ENCODE results near the gene CIRBP. TPM values are rescaled to one million over a fixed set of nuclear protein-coding genes. Genes with fewer than 3 reads are reported as not detected.
"Not testable (repeated sequence)": the region's sequence is repeated elsewhere in the genome, so short reads cannot be mapped to it uniquely, and the experiment has no call there.

Gene CIRBP
- total RNA-seq, 4 donors from 2014 or later, result 389 to 640 (median 576) TPM

DNA sequence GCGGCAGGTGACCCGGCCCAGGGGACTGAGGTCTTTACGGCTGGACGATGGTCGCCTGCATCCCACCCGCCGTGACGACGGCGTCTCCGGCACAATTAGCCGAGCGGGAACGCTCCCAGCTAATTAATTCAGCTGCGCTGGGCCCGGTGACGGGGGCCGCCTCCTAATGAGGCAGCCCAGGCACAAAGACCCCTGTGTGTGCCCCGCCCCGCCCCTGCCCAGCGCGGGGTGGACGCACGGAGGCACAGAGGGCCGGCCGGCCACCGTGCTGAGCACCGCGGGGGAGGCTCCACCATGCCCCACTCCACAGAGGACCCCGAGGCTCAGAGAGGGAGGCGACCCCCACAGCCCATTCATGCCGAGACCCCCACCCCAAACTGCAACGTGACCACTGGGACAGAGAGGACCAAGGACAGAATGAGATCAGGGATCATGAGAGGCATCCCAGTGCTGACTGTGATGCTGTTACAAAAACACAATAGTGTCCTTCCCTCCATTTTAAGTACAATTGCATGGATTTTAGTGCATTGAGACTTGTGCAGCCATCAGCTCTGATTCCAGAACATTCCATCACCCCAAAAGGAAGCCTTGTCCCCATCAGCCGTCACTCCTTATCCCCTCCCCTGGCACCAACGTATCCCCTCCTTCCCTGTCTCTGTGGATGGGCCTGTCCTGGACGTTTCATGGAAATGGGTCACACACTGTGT lies 33.6 kb downstream of the CIRBP start:
- H3K9me3 ChIP-seq, result no peaks in the 10 kb centered on the region
- peaks cover 0 to 7% (median 0%) of the 10 kb centered on the region in 4 donors for H3K4me1 ChIP-seq
- no peaks in the 10 kb centered on the region for H3K27me3 ChIP-seq
- 45 to 53% methylated on average over 24 to 32 of the region's 36 CpGs for WGBS, 2 donors
- peak overlapping the region in 1 of 4 donors; percentile 67 for H3K27ac ChIP-seq
- TF ChIP-seq POLR2A (IDR thresholded peaks at IDR 0.05) (no peak), EP300 (IDR thresholded peaks at IDR 0.05) (no peak)
- TF ChIP-seq, protein P1, sequence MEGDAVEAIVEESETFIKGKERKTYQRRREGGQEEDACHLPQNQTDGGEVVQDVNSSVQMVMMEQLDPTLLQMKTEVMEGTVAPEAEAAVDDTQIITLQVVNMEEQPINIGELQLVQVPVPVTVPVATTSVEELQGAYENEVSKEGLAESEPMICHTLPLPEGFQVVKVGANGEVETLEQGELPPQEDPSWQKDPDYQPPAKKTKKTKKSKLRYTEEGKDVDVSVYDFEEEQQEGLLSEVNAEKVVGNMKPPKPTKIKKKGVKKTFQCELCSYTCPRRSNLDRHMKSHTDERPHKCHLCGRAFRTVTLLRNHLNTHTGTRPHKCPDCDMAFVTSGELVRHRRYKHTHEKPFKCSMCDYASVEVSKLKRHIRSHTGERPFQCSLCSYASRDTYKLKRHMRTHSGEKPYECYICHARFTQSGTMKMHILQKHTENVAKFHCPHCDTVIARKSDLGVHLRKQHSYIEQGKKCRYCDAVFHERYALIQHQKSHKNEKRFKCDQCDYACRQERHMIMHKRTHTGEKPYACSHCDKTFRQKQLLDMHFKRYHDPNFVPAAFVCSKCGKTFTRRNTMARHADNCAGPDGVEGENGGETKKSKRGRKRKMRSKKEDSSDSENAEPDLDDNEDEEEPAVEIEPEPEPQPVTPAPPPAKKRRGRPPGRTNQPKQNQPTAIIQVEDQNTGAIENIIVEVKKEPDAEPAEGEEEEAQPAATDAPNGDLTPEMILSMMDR (IDR thresholded peaks at IDR 0.05), result no peak
- H3K4me3 ChIP-seq, result peak overlapping the region in 1 of 4 donors; percentile 30
- H3K36me3 ChIP-seq, result no peaks in the 10 kb centered on the region
- no peak for DNase-seq (ENCODE audit: low spot score in 2 of 2)

DNA sequence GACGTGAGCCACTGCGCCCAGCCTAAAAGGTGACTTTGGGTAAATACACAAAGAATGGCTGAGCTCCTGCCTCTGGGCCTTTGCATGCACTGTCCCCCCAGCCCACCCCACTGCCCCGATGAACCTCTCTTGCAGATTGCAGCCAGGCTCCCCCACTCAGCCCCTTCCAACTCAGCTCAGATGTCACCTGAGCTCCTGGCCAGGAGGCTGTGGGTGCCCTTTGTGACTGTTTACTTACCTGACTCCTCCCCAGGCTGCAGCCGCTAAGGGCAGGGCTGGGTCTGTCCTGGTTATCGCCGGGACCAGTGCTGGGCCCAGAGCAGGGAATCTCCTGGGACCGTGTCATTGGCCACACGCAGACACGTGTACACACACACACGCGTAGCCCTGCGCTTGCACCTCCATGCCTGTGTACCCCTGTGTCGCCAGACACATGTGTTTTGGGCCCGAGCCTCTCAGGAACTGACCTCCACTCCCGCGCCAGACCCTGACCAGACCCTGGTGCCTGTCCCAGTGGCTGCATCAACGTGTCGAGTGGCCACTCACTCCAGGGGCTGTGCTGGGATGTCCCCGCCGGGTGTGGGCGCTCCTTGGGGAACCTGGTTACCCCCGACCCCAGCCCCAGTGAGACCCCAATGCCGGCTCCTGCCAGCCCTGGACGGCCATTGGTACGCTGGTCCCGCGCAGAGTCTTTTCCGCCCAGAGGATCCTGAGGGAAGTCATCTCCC lies 35.2 kb downstream of the CIRBP start:
- Histone ChIP-seq H3K27me3 (peaks cover 0 to 10% of the 10 kb centered on the region in 2 donors), H3K4me1 (peaks cover 0 to 7% (median 0%) of the 10 kb centered on the region in 4 donors), H3K27ac (no peak overlapping the region), H3K9me3 (no peaks in the 10 kb centered on the region), H3K36me3 (no peaks in the 10 kb centered on the region), H3K4me3 (no peak overlapping the region)
- DNase-seq (ENCODE audit: low spot score in 2 of 2), result no peak
- TF ChIP-seq, protein P1 (IDR thresholded peaks at IDR 0.05), result no peak
- TF ChIP-seq EP300 (IDR thresholded peaks at IDR 0.05) (no peak), POLR2A (IDR thresholded peaks at IDR 0.05) (no peak)
- 88 to 93% methylated on average over 18 to 19 of the region's 28 CpGs for WGBS, 2 donors

DNA sequence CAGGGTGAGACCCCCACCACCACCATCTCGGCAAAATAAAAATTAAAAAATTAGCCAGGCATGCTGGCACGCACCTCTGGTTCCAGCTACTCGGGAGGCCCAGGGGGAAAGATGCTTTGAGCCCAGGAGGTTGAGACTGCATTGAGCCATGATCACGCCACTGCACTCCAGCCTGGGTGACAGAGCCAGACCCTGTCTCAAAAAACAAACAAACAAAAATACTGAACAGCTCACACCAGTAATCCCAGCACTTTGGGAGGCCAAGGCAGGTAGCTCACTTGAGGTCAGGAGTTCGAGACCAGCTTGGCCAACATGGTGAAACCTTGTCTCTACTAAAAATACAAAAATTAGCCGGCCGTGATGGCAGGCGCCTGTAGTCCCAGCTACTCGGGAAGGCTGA lies 36.2 kb downstream of the CIRBP start:
- H3K27ac ChIP-seq; H3K4me3 ChIP-seq; H3K4me1 ChIP-seq; DNase-seq (ENCODE audit: low spot score in 2 of 2); H3K36me3 ChIP-seq; H3K9me3 ChIP-seq: not testable (repeated sequence)
- peaks cover 0 to 19% of the 10 kb centered on the region in 2 donors for H3K27me3 ChIP-seq
- 82% methylated on average over 9 of the region's 9 CpGs for WGBS, 2 donors

DNA sequence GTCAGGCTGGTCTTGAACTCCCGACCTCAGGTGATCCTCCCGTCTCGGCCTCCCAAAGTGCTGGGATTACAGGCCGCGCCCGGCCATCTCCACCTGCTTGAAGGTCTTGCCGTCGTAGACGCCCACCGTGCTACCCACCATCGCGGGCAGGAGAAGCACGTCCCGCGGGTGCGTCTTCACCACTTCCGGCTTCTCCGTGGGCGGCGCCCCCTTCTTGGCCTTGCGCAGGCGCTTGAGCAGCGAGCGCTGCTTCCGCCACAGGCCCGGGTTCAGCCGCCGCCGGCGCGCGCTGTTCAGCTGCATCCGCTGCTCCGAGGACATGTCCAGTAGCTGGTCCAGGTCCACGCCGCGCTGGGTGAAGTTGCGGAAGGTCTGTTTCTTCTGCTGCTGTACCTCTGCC lies 38.2 kb downstream of the CIRBP start:
- H3K9me3 ChIP-seq, result no peaks in the 10 kb centered on the region
- peaks cover 0 to 7% (median 0%) of the 10 kb centered on the region in 4 donors for H3K4me1 ChIP-seq
- DNase-seq (ENCODE audit: low spot score in 2 of 2), result no peak
- no peaks in the 10 kb centered on the region for H3K36me3 ChIP-seq
- WGBS, 2 donors, result 93% methylated on average over 38 of the region's 38 CpGs
- peaks cover 0 to 25% of the 10 kb centered on the region in 2 donors for H3K27me3 ChIP-seq
- H3K27ac ChIP-seq, result no peak overlapping the region
- H3K4me3 ChIP-seq, result no peak overlapping the region
- no peak for TF ChIP-seq EP300 (IDR thresholded peaks at IDR 0.05)

DNA sequence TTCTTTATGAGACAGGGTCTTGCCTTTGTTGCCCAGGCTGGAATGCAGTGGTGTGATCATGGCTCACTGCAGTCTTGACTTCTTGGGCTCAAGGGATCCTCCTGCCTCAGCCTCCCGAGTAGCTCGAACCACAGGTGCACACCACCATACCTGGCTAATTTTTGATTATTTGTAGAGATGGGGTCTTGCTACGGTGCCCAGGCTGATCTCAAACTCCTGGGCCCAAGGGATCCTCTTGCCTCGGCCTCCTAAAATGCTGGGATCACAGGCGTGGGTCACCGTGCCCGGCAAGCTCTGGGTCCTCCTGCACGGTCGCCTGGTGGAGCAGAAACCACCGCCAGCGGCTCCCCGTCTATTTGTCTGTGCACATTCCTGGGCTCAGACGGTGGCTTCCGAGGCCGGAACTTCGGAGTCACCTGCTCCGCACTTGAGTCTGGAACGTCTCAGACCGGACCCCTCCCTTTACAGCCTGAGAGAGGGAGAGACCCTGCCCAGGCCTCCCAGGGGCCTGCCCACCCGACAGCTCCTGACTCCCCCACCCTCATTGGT lies 38.7 kb downstream of the CIRBP start:
- DNase-seq (ENCODE audit: low spot score in 2 of 2), result no peak
- Histone ChIP-seq H3K4me3 (no peak overlapping the region), H3K9me3 (no peaks in the 10 kb centered on the region), H3K27ac (no peak overlapping the region), H3K36me3 (no peaks in the 10 kb centered on the region), H3K27me3 (peaks cover 0 to 30% of the 10 kb centered on the region in 2 donors), H3K4me1 (peaks cover 0 to 2% (median 0%) of the 10 kb centered on the region in 4 donors)
- TF ChIP-seq, protein P1 (IDR thresholded peaks at IDR 0.05), result no peak
- TF ChIP-seq POLR2A (IDR thresholded peaks at IDR 0.05) (no peak), EP300 (IDR thresholded peaks at IDR 0.05) (no peak)
- 90 to 95% methylated on average over 20 of the region's 20 CpGs for WGBS, 2 donors

DNA sequence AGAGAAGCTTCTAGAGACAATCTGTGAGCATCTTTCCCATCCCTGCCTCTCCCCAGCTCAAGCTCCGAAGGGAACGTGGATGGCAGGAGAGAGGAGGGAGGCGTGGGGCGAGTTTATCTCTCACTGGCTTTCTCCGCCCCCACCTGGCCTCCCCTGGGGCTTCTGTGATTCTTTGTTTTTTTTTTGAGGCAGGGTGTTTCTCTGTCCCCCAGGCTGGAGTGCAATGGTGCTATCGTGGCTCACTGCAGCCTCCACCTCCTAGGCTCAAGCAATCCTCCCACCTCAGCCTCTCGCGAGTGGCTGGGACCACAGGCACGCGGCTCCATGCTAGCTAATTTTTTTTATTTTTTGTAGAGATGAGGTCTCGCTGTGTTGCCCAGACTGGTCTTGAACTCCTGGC lies 39.6 kb downstream of the CIRBP start:
- no peaks in the 10 kb centered on the region for H3K36me3 ChIP-seq
- peaks cover 0 to 39% of the 10 kb centered on the region in 2 donors for H3K27me3 ChIP-seq
- no peak overlapping the region for H3K4me3 ChIP-seq
- no peaks in the 10 kb centered on the region for H3K4me1 ChIP-seq
- no peak overlapping the region for H3K27ac ChIP-seq
- 60 to 64% methylated on average over 11 of the region's 11 CpGs for WGBS, 2 donors
- TF ChIP-seq POLR2A (IDR thresholded peaks at IDR 0.05) (no peak), EP300 (IDR thresholded peaks at IDR 0.05) (no peak)
- TF ChIP-seq, protein P1 (IDR thresholded peaks at IDR 0.05), result no peak
- no peak for DNase-seq (ENCODE audit: low spot score in 2 of 2)
- no peaks in the 10 kb centered on the region for H3K9me3 ChIP-seq
